Measurements from ENCODE around the gene BRK1.
"Not testable (repeated sequence)": the region's sequence is repeated elsewhere in the genome, so short reads cannot be mapped to it uniquely, and the experiment has no call there.

- not testable (repeated sequence) for TF ChIP-seq ZFP36 (IDR thresholded peaks at IDR 0.05; ENCODE audit: borderline replicate concordance, partially characterized antibody); JUNB (IDR thresholded peaks at IDR 0.05); CBX2 (IDR thresholded peaks at IDR 0.05; ENCODE audit: borderline replicate concordance, low read depth)
Measured at GRCh38 chr3:10158555-10158954, 43.1 kb downstream of the BRK1 start.

Measured in A549 (cell line).